CD4-positive, alpha-beta T cell (primary cell): ENCODE results near the gene PDE10A. TPM values are rescaled to one million over a fixed set of nuclear protein-coding genes. Genes with fewer than 3 reads are reported as not detected.
"Not testable (repeated sequence)": the region's sequence is repeated elsewhere in the genome, so short reads cannot be mapped to it uniquely, and the experiment has no call there.

Source experiments
- ATAC-seq: fragments of 200-7000 bp; cut with Tn5 transposase; one replicate; pipeline ENCODE4 v1.10.0; 2022; ENCODE audit warnings: mild to moderate bottlenecking; ENCODE audit not compliant: poor library complexity
- CTCF ChIA-PET: fragments of 350-600 bp; sonication (Branson Sonifier 250); formaldehyde crosslinking; loops from one replicate; lab custom pipeline; 2021; ENCODE audit warnings: antibody characterized with exemption, inconsistent platforms; lab: Charles Lee
- POLR2A ChIA-PET: fragments of 350-600 bp; sonication (Branson Sonifier 250); formaldehyde crosslinking; loops from one replicate; lab custom pipeline; 2021; ENCODE audit warnings: antibody characterized with exemption, inconsistent platforms; lab: Charles Lee
- DNase-seq, 14 experiments: peaks; one replicate each; pipeline ENCODE4 v3.0.0-alpha.2; 2013 to 2020; ENCODE audit warnings: mixed read lengths in 2 of 14
- H3K27ac ChIP-seq, 2 donors: one replicate each; pipeline versions ENCODE4 v1.5.1 to v1.7.0; 2013; ENCODE audit warnings: low read length in 2 of 2, low read depth in 1 of 2, mild to moderate bottlenecking in 1 of 2
- H3K27me3 ChIP-seq, 2 experiments: 1 replicate in 1 of 2; 2 replicates in 1 of 2; pipeline versions ENCODE4 v1.6.1 to v1.7.0; 2013; ENCODE audit warnings: low read length in 2 of 2, control low read depth in 1 of 2, mild to moderate bottlenecking in 1 of 2, moderate library complexity in 1 of 2; ENCODE audit not compliant: insufficient read depth in 2 of 2, control insufficient read depth in 1 of 2
- H3K36me3 ChIP-seq: one replicate; pipeline ENCODE4 v1.6.1; 2013; ENCODE audit warnings: low read length, control low read depth; ENCODE audit not compliant: insufficient read depth
- H3K4me1 ChIP-seq: one replicate; pipeline ENCODE4 v1.6.1; 2013; ENCODE audit warnings: low read length, control low read depth; ENCODE audit not compliant: insufficient read depth
- H3K4me3 ChIP-seq: one replicate; pipeline ENCODE4 v1.5.1; 2013; ENCODE audit warnings: mild to moderate bottlenecking, low read length, moderate library complexity
- H3K9me3 ChIP-seq, 2 experiments: 1 replicate in 1 of 2; 2 replicates in 1 of 2; pipeline versions ENCODE4 v1.6.1 to v1.7.0; 2013; ENCODE audit warnings: low read length in 2 of 2, mild to moderate bottlenecking in 2 of 2, control low read depth in 1 of 2, moderate library complexity in 1 of 2; ENCODE audit not compliant: control insufficient read depth in 1 of 2, insufficient read depth in 1 of 2
- H3K27ac Mint-ChIP-seq: one replicate; pipeline ENCODE4 v1.8.0; 2020; ENCODE audit warnings: mixed read lengths
- H3K27me3 Mint-ChIP-seq: one replicate; pipeline ENCODE4 v1.8.0; 2021; ENCODE audit warnings: mixed read lengths
- H3K36me3 Mint-ChIP-seq: one replicate; pipeline ENCODE4 v1.8.0; 2021; ENCODE audit warnings: low read depth, mixed read lengths
- H3K4me1 Mint-ChIP-seq: one replicate; pipeline ENCODE4 v1.8.0; 2021; ENCODE audit warnings: low read depth, mixed read lengths
- H3K4me3 Mint-ChIP-seq: one replicate; pipeline ENCODE4 v1.8.0; 2020; ENCODE audit warnings: mild to moderate bottlenecking, mixed read lengths
- H3K9me3 Mint-ChIP-seq: one replicate; pipeline ENCODE4 v1.8.0; 2020; ENCODE audit warnings: mixed read lengths
- CTCF ChIP-seq: fragments of 200-600 bp; IDR thresholded peaks from one replicate; pipeline ENCODE4 v1.8.0; 2022; ENCODE audit warnings: antibody characterized with exemption, mild to moderate bottlenecking
- intact Hi-C, 2 experiments: fragments of 100-400 bp; cut with DNase I in 1 of 2; cut with micrococcal nuclease in 1 of 2; formaldehyde crosslinking; loops; one replicate each; pipeline versions ENCODE4 v1.15.1 to v1.9.0; 2023 to 2025; cut with DNase I, micrococcal nuclease
- total RNA-seq, 174 experiments: library from RNA in 2 of 174; stranded (reverse) in 2 of 174; gene quantifications; one replicate each; pipeline ENCODE4 v1.2.3 and lab custom pipeline; 2021 to 2026

Gene PDE10A
- total RNA-seq, 2 experiments from 2014 or later: not detected

- Mint-ChIP-seq H3K27ac (no peak overlapping the region), H3K4me3 (no peak overlapping the region), H3K36me3 (no peaks in the 10 kb centered on the region), H3K9me3 (peaks cover 9% of the 10 kb centered on the region), H3K4me1 (no peaks in the 10 kb centered on the region), H3K27me3 (no peaks in the 10 kb centered on the region)
- H3K36me3 ChIP-seq: no peaks in the 10 kb centered on the region
- ChIA-PET POLR2A (no interaction called here), CTCF (no interaction called here)
- ATAC-seq: no peak
- H3K27ac ChIP-seq: no peak overlapping the region
- no peak for DNase-seq
- peaks cover 0 to 4% of the 10 kb centered on the region in 2 experiments for H3K9me3 ChIP-seq
- no peaks in the 10 kb centered on the region for H3K4me1 ChIP-seq
- no peak overlapping the region for H3K4me3 ChIP-seq
- TF ChIP-seq CTCF: no peak
- intact Hi-C loops: no loop called here
- H3K27me3 ChIP-seq: no peaks in the 10 kb centered on the region
Observed at GRCh38 chr6:165468340-165469235, 194.5 kb downstream of the PDE10A start.

- intact Hi-C loops, ATAC-seq, DNase-seq, H3K36me3 Mint-ChIP-seq, H3K4me1 ChIP-seq, H3K27ac Mint-ChIP-seq, H3K4me3 ChIP-seq, POLR2A ChIA-PET, CTCF ChIA-PET, H3K27ac ChIP-seq, H3K4me1 Mint-ChIP-seq, H3K36me3 ChIP-seq, H3K27me3 Mint-ChIP-seq, H3K9me3 ChIP-seq, H3K27me3 ChIP-seq, H3K4me3 Mint-ChIP-seq: not testable (repeated sequence)
- peaks cover 14% of the 10 kb centered on the region for H3K9me3 Mint-ChIP-seq
Observed at GRCh38 chr6:165463499-165463898, 199.5 kb downstream of the PDE10A start.

GRCh38 chr6:165459605-165460301 is 203.3 kb downstream of the PDE10A start:
- H3K36me3 Mint-ChIP-seq, H3K9me3 ChIP-seq, intact Hi-C loops, CTCF ChIA-PET, H3K4me3 ChIP-seq, H3K27me3 Mint-ChIP-seq, H3K27ac Mint-ChIP-seq, ATAC-seq, H3K36me3 ChIP-seq, H3K9me3 Mint-ChIP-seq, DNase-seq, H3K4me1 Mint-ChIP-seq, H3K27me3 ChIP-seq, POLR2A ChIA-PET, H3K27ac ChIP-seq, H3K4me3 Mint-ChIP-seq, H3K4me1 ChIP-seq: not testable (repeated sequence)

- Histone ChIP-seq H3K36me3 (no peaks in the 10 kb centered on the region), H3K27ac (no peak overlapping the region), H3K4me3 (no peak overlapping the region), H3K27me3 (no peaks in the 10 kb centered on the region), H3K9me3 (peaks cover 0 to 5% of the 10 kb centered on the region in 2 experiments), H3K4me1 (no peaks in the 10 kb centered on the region)
- Mint-ChIP-seq H3K27ac (no peak overlapping the region), H3K9me3 (peaks cover 5% of the 10 kb centered on the region), H3K4me1 (no peaks in the 10 kb centered on the region), H3K27me3 (no peaks in the 10 kb centered on the region), H3K4me3 (no peak overlapping the region), H3K36me3 (no peaks in the 10 kb centered on the region)
- no peak for DNase-seq
- intact Hi-C loops: no loop called here
- CTCF ChIA-PET: interaction anchor here (1.1 kb wide), 1 partner anchor 10 kb away, joined by 3 read pairs; no protein-coding TSS in a partner anchor
- ATAC-seq: no peak
- POLR2A ChIA-PET: interaction anchor here (0.6 kb wide), 1 partner anchor 26 kb away, joined by 3 read pairs; no protein-coding TSS in a partner anchor
- TF ChIP-seq CTCF: no peak
Observed at GRCh38 chr6:165458134-165458533, 204.9 kb downstream of the PDE10A start.
